Chondrocyte (in vitro differentiated cells): ENCODE results near the gene DOCK3. TPM values are rescaled to one million over a fixed set of nuclear protein-coding genes. Genes with fewer than 3 reads are reported as not detected.
"Not testable (repeated sequence)": the region's sequence is repeated elsewhere in the genome, so short reads cannot be mapped to it uniquely, and the experiment has no call there.

Source experiments
- DNase-seq: peaks from one replicate; pipeline ENCODE4 v3.0.0; 2021; ENCODE audit warnings: mixed read lengths, low spot score
- H3K27ac Mint-ChIP-seq: one replicate; pipeline ENCODE4 v1.8.0; 2021; ENCODE audit warnings: mild to moderate bottlenecking, moderate library complexity, mixed read lengths; ENCODE audit not compliant: unreplicated experiment
- H3K27me3 Mint-ChIP-seq: 2 replicates; pipeline ENCODE4 v1.8.0; 2021; ENCODE audit warnings: low read depth, mixed read lengths
- H3K36me3 Mint-ChIP-seq: 2 replicates; pipeline ENCODE4 v1.8.0; 2021; ENCODE audit warnings: low read depth, mixed read lengths
- H3K4me1 Mint-ChIP-seq: 2 replicates; pipeline ENCODE4 v1.8.0; 2021; ENCODE audit warnings: low read depth, mild to moderate bottlenecking, mixed read lengths
- H3K4me3 Mint-ChIP-seq: one replicate; pipeline ENCODE4 v1.8.0; 2021; ENCODE audit warnings: mild to moderate bottlenecking, moderate library complexity, mixed read lengths; ENCODE audit not compliant: unreplicated experiment
- H3K9me3 Mint-ChIP-seq: 2 replicates; pipeline ENCODE4 v1.8.0; 2021; ENCODE audit warnings: low read depth, mixed read lengths
- total RNA-seq: library from RNA; stranded (reverse); gene quantifications from 3 replicates; pipeline ENCODE4 v1.2.1, GENCODE V29; 2021
- TF ChIP-seq, protein P1 (sequence below): fragments of 200-600 bp; sonication (generic); IDR thresholded peaks from 2 replicates; pipeline ENCODE4 v1.5.0; 2021; ENCODE audit warnings: antibody characterized with exemption, mild to moderate bottlenecking, moderate library complexity

Gene DOCK3
- total RNA-seq, 1 donor from 2014 or later: 0.25 TPM

GRCh38 chr3:51123531-51123930 is 448.8 kb downstream of the DOCK3 start:
- Mint-ChIP-seq H3K9me3 (peaks cover 12% of the 10 kb centered on the region), H3K27ac (no peak overlapping the region), H3K4me3 (no peak overlapping the region), H3K36me3 (peaks cover 2% of the 10 kb centered on the region), H3K4me1 (no peaks in the 10 kb centered on the region), H3K27me3 (peaks cover 3% of the 10 kb centered on the region)
- DNase-seq: no peak
- TF ChIP-seq, protein P1, sequence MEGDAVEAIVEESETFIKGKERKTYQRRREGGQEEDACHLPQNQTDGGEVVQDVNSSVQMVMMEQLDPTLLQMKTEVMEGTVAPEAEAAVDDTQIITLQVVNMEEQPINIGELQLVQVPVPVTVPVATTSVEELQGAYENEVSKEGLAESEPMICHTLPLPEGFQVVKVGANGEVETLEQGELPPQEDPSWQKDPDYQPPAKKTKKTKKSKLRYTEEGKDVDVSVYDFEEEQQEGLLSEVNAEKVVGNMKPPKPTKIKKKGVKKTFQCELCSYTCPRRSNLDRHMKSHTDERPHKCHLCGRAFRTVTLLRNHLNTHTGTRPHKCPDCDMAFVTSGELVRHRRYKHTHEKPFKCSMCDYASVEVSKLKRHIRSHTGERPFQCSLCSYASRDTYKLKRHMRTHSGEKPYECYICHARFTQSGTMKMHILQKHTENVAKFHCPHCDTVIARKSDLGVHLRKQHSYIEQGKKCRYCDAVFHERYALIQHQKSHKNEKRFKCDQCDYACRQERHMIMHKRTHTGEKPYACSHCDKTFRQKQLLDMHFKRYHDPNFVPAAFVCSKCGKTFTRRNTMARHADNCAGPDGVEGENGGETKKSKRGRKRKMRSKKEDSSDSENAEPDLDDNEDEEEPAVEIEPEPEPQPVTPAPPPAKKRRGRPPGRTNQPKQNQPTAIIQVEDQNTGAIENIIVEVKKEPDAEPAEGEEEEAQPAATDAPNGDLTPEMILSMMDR: no peak

DNA sequence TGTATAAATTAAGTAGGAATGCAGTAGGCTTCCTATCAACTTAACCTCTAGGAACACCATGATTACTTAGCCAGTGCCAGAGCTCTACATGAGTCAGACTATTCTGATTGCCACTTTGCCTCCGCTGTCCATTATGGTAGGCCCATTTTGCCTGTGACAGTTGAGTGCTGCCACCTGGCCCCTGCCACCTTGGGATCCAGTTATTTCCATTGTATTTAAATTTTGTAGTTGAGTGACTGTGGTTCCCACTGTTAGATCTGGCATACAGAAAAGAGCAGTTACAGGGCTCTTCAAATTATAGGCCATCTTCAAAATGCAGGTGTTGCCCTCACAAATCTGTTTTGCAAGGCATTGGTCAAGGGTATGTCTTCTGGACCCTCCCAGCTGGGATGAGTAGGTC is 456.9 kb downstream of the DOCK3 start:
- H3K4me3 Mint-ChIP-seq, H3K27ac Mint-ChIP-seq, H3K4me1 Mint-ChIP-seq, H3K36me3 Mint-ChIP-seq, H3K27me3 Mint-ChIP-seq, DNase-seq: not testable (repeated sequence)
- H3K9me3 Mint-ChIP-seq: peaks cover 34% of the 10 kb centered on the region

DNA sequence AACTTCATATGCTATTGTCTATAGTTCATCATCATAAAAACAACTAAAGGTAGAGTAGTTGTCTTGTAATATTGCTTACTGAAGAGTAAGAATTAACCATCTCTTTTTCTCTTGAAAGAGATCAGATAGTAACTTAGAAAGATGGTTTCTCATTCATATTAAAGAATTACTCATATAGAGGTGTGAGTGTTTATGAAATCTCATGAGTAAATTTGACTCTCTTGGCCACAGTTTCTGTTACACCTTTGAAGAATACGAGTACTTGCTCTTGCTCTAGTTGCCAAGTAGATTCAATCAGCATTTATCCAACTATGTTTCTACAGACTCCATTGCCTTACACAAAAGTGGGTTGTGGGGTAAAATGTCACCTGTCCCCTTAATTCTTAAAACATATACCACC is 463.0 kb downstream of the DOCK3 start:
- Mint-ChIP-seq H3K4me1 (no peaks in the 10 kb centered on the region), H3K27me3 (no peaks in the 10 kb centered on the region), H3K4me3 (no peak overlapping the region), H3K36me3 (no peaks in the 10 kb centered on the region), H3K27ac (no peak overlapping the region), H3K9me3 (peaks cover 10% of the 10 kb centered on the region)
- no peak for DNase-seq
- TF ChIP-seq, protein P1: no peak

GRCh38 chr3:51139616-51140015 is 464.9 kb downstream of the DOCK3 start:
- H3K4me1 Mint-ChIP-seq: no peaks in the 10 kb centered on the region
- H3K27me3 Mint-ChIP-seq: peaks cover 4% of the 10 kb centered on the region
- TF ChIP-seq, protein P1: no peak
- no peaks in the 10 kb centered on the region for H3K36me3 Mint-ChIP-seq
- no peak overlapping the region for H3K27ac Mint-ChIP-seq
- H3K9me3 Mint-ChIP-seq: peaks cover 2% of the 10 kb centered on the region
- DNase-seq: no peak
- H3K4me3 Mint-ChIP-seq: no peak overlapping the region

GRCh38 chr3:51141573-51141972 is 466.8 kb downstream of the DOCK3 start:
- no peak overlapping the region for H3K4me3 Mint-ChIP-seq
- H3K27me3 Mint-ChIP-seq: peaks cover 5% of the 10 kb centered on the region
- H3K36me3 Mint-ChIP-seq: no peaks in the 10 kb centered on the region
- peaks cover 2% of the 10 kb centered on the region for H3K9me3 Mint-ChIP-seq
- no peaks in the 10 kb centered on the region for H3K4me1 Mint-ChIP-seq
- TF ChIP-seq, protein P1: no peak
- DNase-seq: no peak
- no peak overlapping the region for H3K27ac Mint-ChIP-seq

DNA sequence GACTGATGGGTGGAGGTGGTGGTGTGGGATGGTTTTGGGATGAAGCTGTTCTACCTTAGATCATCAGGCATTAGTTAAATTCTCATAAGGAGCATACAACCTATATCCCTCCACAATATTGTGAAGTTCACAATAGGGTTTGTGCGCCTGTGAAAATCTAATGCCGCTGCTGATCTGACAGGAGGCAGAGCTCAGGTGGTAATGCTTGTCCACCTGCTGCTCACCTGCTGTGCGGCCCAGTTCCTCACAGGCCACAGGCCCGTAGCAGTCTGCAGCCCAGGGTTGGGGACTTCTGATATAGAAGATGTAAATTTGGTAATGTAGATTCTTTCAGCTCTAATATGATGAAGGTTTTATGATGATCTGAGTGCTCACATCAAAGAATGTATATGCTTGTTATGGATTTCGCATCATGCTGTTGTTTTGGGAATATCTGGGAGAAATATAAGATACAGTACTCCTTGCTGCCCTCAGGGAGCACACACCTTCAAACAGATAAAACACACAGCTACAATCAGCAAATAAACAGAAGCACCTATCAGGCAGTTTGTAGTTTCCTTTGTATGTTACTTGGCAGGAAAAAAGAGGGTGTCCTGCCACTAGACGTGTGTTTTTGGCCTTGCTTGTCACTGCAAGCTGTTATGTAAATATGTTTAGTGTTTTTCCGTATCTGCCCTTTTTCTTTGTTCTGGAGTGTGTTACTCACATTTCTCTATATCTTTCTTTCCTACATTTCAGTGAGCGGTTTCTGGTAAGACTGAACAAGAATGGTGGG is 471.3 kb downstream of the DOCK3 start:
- Mint-ChIP-seq H3K4me3 (no peak overlapping the region), H3K36me3 (no peaks in the 10 kb centered on the region), H3K4me1 (no peaks in the 10 kb centered on the region), H3K9me3 (peaks cover 4% of the 10 kb centered on the region), H3K27me3 (peaks cover 5% of the 10 kb centered on the region), H3K27ac (no peak overlapping the region)
- TF ChIP-seq, protein P1: no peak
- no peak for DNase-seq
